Thyroid gland (tissue), 4 donors: ENCODE data around the gene TLR8.

Experiments used
- POLR2A ChIP-seq, 2 donors: fragments of 450-650 bp; IDR thresholded peaks; one replicate each; pipeline ENCODE4 v1.6.1; 2017; ENCODE audit warnings: antibody characterized with exemption in 2 of 2, mild to moderate bottlenecking in 2 of 2, moderate library complexity in 1 of 2
- TF ChIP-seq, protein P1 (sequence below), 6 experiments: fragments of 200-600 bp in 3 of 6; fragments of 450-650 bp in 3 of 6; sonication (generic) in 3 of 6; IDR thresholded peaks; one replicate each; pipeline ENCODE4 v1.5.1; 2016 to 2019; ENCODE audit warnings: antibody characterized with exemption in 6 of 6, mild to moderate bottlenecking in 2 of 6, inconsistent platforms in 1 of 6, moderate library complexity in 1 of 6

DNA sequence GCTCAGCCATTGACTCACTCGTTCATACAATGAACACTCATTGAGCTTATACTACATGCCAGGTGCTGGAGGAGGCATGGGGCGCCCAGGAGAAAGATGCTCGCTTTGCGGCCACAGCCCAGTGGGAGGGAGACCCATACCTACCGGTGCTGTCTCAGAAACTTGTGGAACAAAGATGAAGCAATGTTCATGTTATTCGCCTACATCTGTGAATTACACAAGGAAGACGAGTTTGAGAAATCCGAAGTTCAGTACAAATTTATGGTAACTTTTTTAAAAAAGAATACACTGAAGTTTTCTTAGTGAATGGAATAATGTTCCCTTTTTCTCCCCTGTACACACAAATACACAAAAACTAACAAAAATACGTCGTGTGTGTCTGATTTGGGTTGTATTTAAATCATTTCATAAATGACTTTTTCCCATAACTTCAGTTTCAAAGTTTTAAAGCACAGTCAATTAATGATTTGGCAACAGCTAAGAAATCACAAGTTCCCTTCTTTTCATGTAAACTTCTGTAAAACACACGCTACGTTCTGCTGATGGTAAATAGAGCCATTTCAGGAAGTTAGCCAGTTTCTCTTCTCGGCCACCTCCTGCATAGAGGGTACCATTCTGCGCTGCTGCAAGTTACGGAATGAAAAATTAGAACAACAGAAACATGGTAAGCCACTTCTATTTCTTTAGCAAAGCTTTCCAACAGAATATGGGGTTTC is at the start of gene TLR8:
- TF ChIP-seq, protein P1, sequence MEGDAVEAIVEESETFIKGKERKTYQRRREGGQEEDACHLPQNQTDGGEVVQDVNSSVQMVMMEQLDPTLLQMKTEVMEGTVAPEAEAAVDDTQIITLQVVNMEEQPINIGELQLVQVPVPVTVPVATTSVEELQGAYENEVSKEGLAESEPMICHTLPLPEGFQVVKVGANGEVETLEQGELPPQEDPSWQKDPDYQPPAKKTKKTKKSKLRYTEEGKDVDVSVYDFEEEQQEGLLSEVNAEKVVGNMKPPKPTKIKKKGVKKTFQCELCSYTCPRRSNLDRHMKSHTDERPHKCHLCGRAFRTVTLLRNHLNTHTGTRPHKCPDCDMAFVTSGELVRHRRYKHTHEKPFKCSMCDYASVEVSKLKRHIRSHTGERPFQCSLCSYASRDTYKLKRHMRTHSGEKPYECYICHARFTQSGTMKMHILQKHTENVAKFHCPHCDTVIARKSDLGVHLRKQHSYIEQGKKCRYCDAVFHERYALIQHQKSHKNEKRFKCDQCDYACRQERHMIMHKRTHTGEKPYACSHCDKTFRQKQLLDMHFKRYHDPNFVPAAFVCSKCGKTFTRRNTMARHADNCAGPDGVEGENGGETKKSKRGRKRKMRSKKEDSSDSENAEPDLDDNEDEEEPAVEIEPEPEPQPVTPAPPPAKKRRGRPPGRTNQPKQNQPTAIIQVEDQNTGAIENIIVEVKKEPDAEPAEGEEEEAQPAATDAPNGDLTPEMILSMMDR (IDR thresholded peaks at IDR 0.05) = no peak
- TF ChIP-seq POLR2A (IDR thresholded peaks at IDR 0.05) = no peak
